Upper lobe of left lung (tissue), 6 donors: ENCODE results near the gene EPHA5. TPM values are rescaled to one million over a fixed set of nuclear protein-coding genes. Genes with fewer than 3 reads are reported as not detected.

Experiments
- ATAC-seq, 2 donors: fragments of 200-7000 bp; cut with Tn5 transposase; one replicate each; pipeline ENCODE4 v1.9.1; 2022; ENCODE audit warnings: mild to moderate bottlenecking in 2 of 2, moderate library complexity in 2 of 2; ENCODE audit not compliant: low FRiP score in 2 of 2
- DNase-seq, 2 donors: peaks; one replicate each; pipeline ENCODE4 v3.0.0-alpha.2; 2019 to 2020
- H3K27ac ChIP-seq, 4 donors: fragments of 200-600 bp; sonication (generic); one replicate each; pipeline ENCODE4 v1.5.1; 2016 to 2019
- H3K27me3 ChIP-seq, 4 donors: fragments of 200-600 bp; sonication (generic); one replicate each; pipeline ENCODE4 v1.5.1; 2017 to 2019
- H3K36me3 ChIP-seq, 4 donors: fragments of 200-600 bp; sonication (generic); one replicate each; pipeline ENCODE4 v1.5.1; 2016 to 2019
- H3K4me1 ChIP-seq, 4 donors: fragments of 200-600 bp; sonication (generic); one replicate each; pipeline ENCODE4 v1.5.1; 2018 to 2019
- H3K4me3 ChIP-seq, 4 donors: fragments of 200-600 bp; sonication (generic); one replicate each; pipeline ENCODE4 v1.5.1; 2017 to 2019; ENCODE audit warnings: mild to moderate bottlenecking in 2 of 4, moderate library complexity in 1 of 4
- H3K9me3 ChIP-seq, 4 donors: fragments of 200-600 bp; sonication (generic); one replicate each; pipeline ENCODE4 v1.5.1; 2018 to 2019
- CTCF ChIP-seq, 6 experiments: fragments of 450-650 bp in 4 of 6; fragments of 200-600 bp in 2 of 6; sonication (generic) in 2 of 6; IDR thresholded peaks; one replicate each; pipeline ENCODE4 v1.5.1; 2016 to 2019; ENCODE audit warnings: antibody characterized with exemption in 6 of 6
- EP300 ChIP-seq, 4 donors: sonication (generic); formaldehyde crosslinking; IDR thresholded peaks; one replicate each; pipeline ENCODE4 v1.5.1; 2017; ENCODE audit warnings: antibody characterized with exemption in 4 of 4, control low read depth in 2 of 4
- POLR2A ChIP-seq, 4 donors: fragments of 450-650 bp; IDR thresholded peaks; one replicate each; pipeline ENCODE4 v1.5.1; 2016 to 2017; ENCODE audit warnings: antibody characterized with exemption in 4 of 4, mild to moderate bottlenecking in 2 of 4
- POLR2AphosphoS5 ChIP-seq, 2 donors: sonication (generic); formaldehyde crosslinking; IDR thresholded peaks; one replicate each; pipeline ENCODE4 v1.5.1; 2017; ENCODE audit warnings: antibody characterized with exemption in 2 of 2
- WGBS, 2 donors: methylation state at CpG; one replicate each; pipeline ENCODE4 v1.1.5; 2017 to 2018; 5-methylcytosine and 5-hydroxymethylcytosine counted together
- total RNA-seq, 6 donors: library from RNA; depleted of rRNA in 4 of 6; stranded (reverse); fragments of >200 nt in 4 of 6; gene quantifications; one replicate each; pipeline versions ENCODE4 v1.1.0 to v1.2.1, GENCODE V29; 2016 to 2021
- donor health status: DM: no; HTN: no; CAD: no; lungs with moderate emphysema.
- donor health status: DM: no; HTN: yes; CAD: no; lungs with severe emphysema.

The EPHA5 gene
- total RNA-seq, 6 donors from 2014 or later = 0.03 to 0.11 TPM; not detected in 4

DNA sequence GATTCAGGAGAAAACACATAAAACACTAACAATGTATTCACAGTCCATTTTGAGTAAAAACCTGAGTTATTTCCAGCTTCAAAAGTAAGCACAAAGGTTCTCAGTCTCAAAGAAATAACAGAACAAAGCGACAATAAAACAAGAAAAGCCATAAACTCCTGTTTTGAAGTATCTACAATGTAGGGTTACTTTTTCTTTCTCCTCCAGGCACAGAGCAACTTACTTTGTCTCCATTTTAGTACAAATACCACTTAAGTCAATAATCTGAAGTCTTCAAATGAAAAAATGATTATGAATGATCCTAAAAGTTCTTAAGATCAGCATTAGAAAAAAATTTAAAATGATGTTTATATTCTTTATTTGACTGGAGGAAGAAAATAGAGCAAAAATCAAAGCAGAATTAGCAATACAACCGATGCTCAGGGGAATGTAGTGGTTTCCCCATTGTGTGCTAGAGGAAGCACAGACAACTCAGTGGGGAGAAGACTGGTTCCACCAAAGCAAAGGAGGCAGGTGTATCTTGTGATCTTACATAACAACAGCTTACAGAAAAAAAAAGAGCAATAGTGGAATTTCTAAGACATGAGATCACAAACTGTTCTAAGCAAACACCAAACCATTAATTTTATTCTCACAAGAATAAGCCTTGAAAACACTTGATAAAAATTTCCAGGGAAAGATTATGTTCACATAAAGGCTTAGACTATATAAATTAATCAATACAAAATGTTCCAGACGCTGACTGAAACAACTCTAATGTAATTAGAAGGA is 35.1 kb downstream of the EPHA5 start:
- H3K27me3 ChIP-seq = no peaks in the 10 kb centered on the region
- ATAC-seq = no peak

DNA sequence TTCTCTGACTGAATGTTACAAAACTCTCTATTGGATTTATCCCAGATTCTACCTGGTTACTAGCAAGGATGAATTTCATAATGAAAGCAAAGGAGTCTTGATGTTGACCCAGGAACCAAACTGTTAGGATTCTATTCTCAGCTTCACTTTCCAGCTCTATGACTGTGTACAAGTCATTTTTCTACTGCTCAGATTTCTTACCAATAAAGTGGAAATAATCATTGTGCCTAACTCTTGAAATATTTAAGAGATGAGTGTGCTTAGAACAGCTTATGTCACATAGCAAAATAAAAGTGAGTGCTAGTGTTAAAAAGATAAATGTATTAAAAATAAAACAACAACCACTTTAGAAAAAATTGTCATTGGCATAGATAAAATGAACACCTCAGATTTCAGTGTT is 45.6 kb downstream of the EPHA5 start:
- H3K27me3 ChIP-seq = no peaks in the 10 kb centered on the region
- H3K36me3 ChIP-seq = no peaks in the 10 kb centered on the region
- ATAC-seq (no peak), DNase-seq (no peak)
- H3K9me3 ChIP-seq = no peaks in the 10 kb centered on the region
- H3K4me3 ChIP-seq = no peak overlapping the region
- H3K4me1 ChIP-seq = no peaks in the 10 kb centered on the region
- TF ChIP-seq POLR2AphosphoS5 (IDR thresholded peaks at IDR 0.05) = no peak
- no peak overlapping the region for H3K27ac ChIP-seq

More for the DNA sequence above, 35.1 kb downstream of the EPHA5 start:
- TF ChIP-seq POLR2AphosphoS5 (IDR thresholded peaks at IDR 0.05) (no peak), EP300 (IDR thresholded peaks at IDR 0.05) (no peak), POLR2A (IDR thresholded peaks at IDR 0.05) (no peak), CTCF (IDR thresholded peaks at IDR 0.05) (no peak)
- Histone ChIP-seq H3K4me3 (no peak overlapping the region), H3K27ac (no peak overlapping the region), H3K36me3 (no peaks in the 10 kb centered on the region), H3K9me3 (no peaks in the 10 kb centered on the region), H3K4me1 (no peaks in the 10 kb centered on the region)
- 44 to 47% methylated on average over 3 of the region's 3 CpGs for WGBS, 2 donors
- no peak for DNase-seq

- 64 to 68% methylated on average over 1 of the region's 1 CpG for WGBS, 2 donors
- TF ChIP-seq CTCF (IDR thresholded peaks at IDR 0.05) (no peak), POLR2AphosphoS5 (IDR thresholded peaks at IDR 0.05) (no peak), POLR2A (IDR thresholded peaks at IDR 0.05) (no peak), EP300 (IDR thresholded peaks at IDR 0.05) (no peak)
- ATAC-seq (no peak), DNase-seq (no peak)
- Histone ChIP-seq H3K4me3 (no peak overlapping the region), H3K36me3 (no peaks in the 10 kb centered on the region), H3K27ac (no peak overlapping the region), H3K9me3 (no peaks in the 10 kb centered on the region), H3K4me1 (no peaks in the 10 kb centered on the region), H3K27me3 (no peaks in the 10 kb centered on the region)
These were observed 46.8 kb downstream of the EPHA5 start for GRCh38 chr4:65623506-65623905.

DNA sequence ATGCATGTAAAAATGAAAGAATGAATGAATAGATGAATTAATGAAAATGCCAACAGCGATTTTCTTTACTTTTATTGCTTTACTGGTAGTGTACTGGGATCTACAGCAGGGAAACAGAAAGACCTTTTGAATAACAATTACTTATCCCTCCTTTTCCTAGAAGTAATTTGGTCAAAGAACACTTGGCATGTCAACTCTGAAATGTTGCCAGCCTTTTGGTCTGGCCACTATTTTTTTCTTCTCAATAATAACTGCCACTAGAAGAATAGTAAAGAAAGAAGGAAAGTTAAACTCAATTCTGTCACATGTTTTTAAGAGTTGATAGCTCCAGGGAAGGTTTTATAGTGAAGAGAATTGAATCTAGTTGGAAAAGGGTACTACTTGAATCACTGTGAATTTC is 52.9 kb downstream of the EPHA5 start:
- DNase-seq (no peak), ATAC-seq (no peak)
- Histone ChIP-seq H3K36me3 (no peaks in the 10 kb centered on the region), H3K4me3 (no peak overlapping the region), H3K4me1 (no peaks in the 10 kb centered on the region), H3K27me3 (no peaks in the 10 kb centered on the region), H3K9me3 (no peaks in the 10 kb centered on the region), H3K27ac (no peak overlapping the region)
- TF ChIP-seq CTCF (IDR thresholded peaks at IDR 0.05) (no peak), POLR2AphosphoS5 (IDR thresholded peaks at IDR 0.05) (no peak), POLR2A (IDR thresholded peaks at IDR 0.05) (no peak), EP300 (IDR thresholded peaks at IDR 0.05) (no peak)
- WGBS, 2 donors = 56 to 57% methylated on average over 1 of the region's 1 CpG

GRCh38 chr4:65604515-65604914 is 65.8 kb downstream of the EPHA5 start:
- no peak overlapping the region for H3K4me3 ChIP-seq
- ATAC-seq (no peak), DNase-seq (no peak)
- no peaks in the 10 kb centered on the region for H3K4me1 ChIP-seq
- 60 to 64% methylated on average over 1 of the region's 1 CpG for WGBS, 2 donors
- no peaks in the 10 kb centered on the region for H3K36me3 ChIP-seq
- TF ChIP-seq POLR2A (IDR thresholded peaks at IDR 0.05) (no peak), POLR2AphosphoS5 (IDR thresholded peaks at IDR 0.05) (no peak), EP300 (IDR thresholded peaks at IDR 0.05) (no peak), CTCF (IDR thresholded peaks at IDR 0.05) (no peak)
- no peaks in the 10 kb centered on the region for H3K27me3 ChIP-seq
- H3K27ac ChIP-seq = no peak overlapping the region
- no peaks in the 10 kb centered on the region for H3K9me3 ChIP-seq
